ENCODE data around the gene P4HTM. TPM values are rescaled to one million over a fixed set of nuclear protein-coding genes. Genes with fewer than 3 reads are reported as not detected.
"Not testable (repeated sequence)": the region's sequence is repeated elsewhere in the genome, so short reads cannot be mapped to it uniquely, and the experiment has no call there.

The P4HTM gene
- total RNA-seq, 2 experiments from 2014 or later: 44.5 to 50.6 TPM

DNA sequence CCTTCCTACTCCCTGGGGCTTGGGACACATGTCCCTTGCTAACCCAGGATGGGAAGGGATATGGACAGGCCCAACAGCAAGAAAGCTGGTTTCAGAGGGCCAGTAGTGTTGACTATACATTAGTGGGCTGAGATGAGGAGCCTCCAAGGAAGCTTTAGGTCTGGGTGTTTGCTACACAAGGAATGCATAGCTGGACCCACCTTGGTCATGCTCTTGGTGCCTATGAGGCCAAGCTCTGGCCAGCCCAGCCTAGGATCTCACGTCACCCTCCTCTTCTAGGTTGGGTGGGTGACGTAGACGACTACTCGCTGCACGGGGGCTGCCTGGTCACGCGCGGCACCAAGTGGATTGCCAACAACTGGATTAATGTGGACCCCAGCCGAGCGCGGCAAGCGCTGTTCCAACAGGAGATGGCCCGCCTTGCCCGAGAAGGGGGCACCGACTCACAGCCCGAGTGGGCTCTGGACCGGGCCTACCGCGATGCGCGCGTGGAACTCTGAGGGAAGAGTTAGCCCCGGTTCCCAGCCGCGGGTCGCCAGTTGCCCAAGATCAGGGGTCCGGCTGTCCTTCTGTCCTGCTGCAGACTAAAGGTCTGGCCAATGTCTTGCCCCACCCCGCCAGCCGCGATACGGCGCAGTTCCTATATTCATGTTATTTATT, 16.5 kb downstream of the P4HTM start:
- no peak for ATAC-seq
- DNase-seq: no peak
- Mint-ChIP-seq H3K9me3 (ENCODE audit: low read depth) (no peaks in the 10 kb centered on the region), H3K4me3 (peak overlapping the region; percentile 87), H3K27ac (peak overlapping the region; percentile 95), H3K36me3 (peaks cover 2% of the 10 kb centered on the region), H3K4me1 (peaks cover 20% of the 10 kb centered on the region), H3K27me3 (no peaks in the 10 kb centered on the region)
- CTCF ChIA-PET: interaction anchor here (0.7 to 5.6 kb wide), 19 partner anchors 9 to 606 kb away, joined by 3 to 127 read pairs (median 4); partner anchors contain the start of genes ARIH2, DALRD3, IMPDH2 and KLHDC8B

DNA sequence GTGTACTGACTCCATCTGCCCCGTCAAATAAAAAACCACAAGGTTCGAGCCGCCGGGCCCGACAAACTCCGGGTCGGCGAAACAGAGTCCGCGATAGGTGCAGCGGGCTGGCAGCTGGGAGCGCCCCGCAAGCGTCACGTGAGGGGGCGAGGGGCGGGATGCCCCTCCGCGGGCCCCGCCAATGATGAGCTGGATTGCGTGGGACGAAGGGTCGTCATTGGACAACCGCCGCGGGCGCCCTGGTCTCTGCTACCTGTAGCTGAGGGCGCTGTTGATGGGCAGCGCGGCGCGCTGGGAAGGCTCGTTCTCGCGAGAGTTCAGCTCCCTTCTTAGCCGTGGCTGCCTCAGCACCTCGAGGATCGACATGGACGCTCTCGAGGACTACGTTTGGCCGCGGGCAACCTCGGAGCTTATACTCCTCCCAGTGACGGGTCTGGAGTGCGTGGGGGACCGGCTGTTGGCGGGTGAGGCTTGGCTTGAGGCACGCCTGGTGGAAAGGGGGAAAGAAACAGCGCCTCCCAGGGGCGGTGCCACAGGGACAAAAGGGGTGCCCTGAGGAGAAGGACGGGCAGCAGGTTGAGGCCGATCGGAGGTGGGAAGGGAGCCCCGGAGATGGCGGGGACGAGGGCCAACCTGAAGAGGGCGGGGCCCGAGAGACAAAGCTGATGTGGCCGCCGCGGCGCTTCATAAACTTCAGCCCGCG, 17.2 kb downstream of the P4HTM start, which contains the start of gene WDR6:
Gene WDR6 (plus strand): TSS at position 324 of the 703 bp plus-strand sequence. CDS start 41 bp downstream, at position 365.
- peak; percentile 99 for DNase-seq
- peak; percentile 91 for ATAC-seq
- H3K27ac Mint-ChIP-seq: peak within 1 kb of the TSS; percentile 95
- H3K9me3 Mint-ChIP-seq (ENCODE audit: low read depth): no peaks in the 10 kb centered on the region
- H3K36me3 Mint-ChIP-seq: peaks cover 7% of the 10 kb centered on the region
- H3K27me3 Mint-ChIP-seq: no peaks in the 10 kb centered on the region
- H3K4me1 Mint-ChIP-seq: peaks cover 23% of the 10 kb centered on the region
- H3K4me3 Mint-ChIP-seq: peak within 1 kb of the TSS; percentile 87
- CTCF ChIA-PET: interaction anchor here (0.6 to 5.6 kb wide), 20 partner anchors 8 to 606 kb away, joined by 3 to 127 read pairs (median 4); partner anchors contain the start of genes ARIH2, DALRD3, IMPDH2 and KLHDC8B

DNA sequence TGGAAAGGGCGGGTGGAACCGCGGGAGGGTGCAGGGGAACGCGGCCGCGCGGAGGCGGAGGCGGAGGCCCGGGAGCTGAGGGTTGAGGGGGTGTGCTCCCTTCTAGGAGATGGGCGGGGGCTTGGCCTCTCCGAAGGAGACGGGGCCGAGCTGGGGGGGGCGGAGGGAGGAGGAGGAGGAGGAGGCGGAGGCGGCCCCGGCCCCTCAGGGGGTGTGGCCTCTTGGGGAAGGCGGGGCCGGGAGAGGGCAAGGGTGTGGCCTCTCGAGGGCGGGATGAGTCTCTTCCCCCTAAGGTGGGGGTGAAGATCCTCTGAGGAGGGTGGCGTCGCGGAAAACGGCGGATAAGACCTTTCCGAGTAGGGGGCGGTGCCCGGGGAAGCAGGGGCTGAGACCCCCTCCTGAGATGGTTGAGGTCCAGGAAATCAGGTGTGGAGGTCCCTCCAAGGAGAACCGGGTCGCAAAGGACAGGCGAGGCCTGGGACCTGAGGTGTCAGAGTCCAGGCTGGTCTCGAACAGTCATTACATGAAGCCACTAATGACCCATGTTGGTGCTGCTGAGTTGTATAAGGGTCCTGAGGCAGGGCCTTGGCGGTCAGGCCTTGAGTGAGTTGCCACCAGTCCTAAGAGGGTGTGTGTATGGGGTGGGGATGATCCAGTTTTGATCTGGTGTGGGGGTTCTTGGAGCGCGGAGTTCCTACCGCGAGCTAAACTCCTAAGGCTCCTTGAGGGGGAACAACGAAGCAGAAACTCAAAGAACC, 17.9 kb downstream of the P4HTM start:
- Mint-ChIP-seq H3K27ac (peak overlapping the region; percentile 95), H3K36me3 (peaks cover 7% of the 10 kb centered on the region), H3K4me1 (peaks cover 23% of the 10 kb centered on the region), H3K9me3 (ENCODE audit: low read depth) (no peaks in the 10 kb centered on the region), H3K27me3 (no peaks in the 10 kb centered on the region), H3K4me3 (peak overlapping the region; percentile 87)
- DNase-seq (peak; percentile 95), ATAC-seq (peak; percentile 69)
- CTCF ChIA-PET: interaction anchor here (0.9 to 5.6 kb wide), 13 partner anchors 11 to 607 kb away, joined by 3 to 127 read pairs (median 4); partner anchors contain the start of genes ARIH2, DALRD3, NCKIPSD and NDUFAF3

DNA sequence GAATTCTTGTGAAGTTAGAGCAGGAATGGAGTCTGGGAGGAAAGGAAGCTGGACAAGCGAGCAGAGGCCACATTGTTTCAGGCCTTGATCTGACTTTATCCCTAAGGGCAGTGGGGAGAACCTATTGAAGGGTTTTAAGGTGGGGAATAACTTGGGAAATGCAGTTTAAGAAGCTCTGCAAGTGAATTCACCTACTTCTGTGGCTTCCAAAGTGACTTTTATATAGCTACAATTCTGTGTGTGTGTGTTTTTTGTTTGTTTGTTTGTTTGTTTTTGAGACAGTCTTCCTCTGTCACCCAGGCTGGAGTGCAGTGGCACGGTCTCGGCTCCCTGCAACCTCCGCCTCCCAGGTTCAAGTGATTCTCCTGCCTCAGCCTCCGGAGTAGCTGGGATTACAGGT, 18.6 kb downstream of the P4HTM start:
- not testable (repeated sequence) for H3K36me3 Mint-ChIP-seq
- CTCF ChIA-PET: interaction anchor here (1.0 to 5.6 kb wide), 5 partner anchors 11 to 441 kb away, joined by 3 to 127 read pairs (median 15); partner anchors contain the start of genes DALRD3, NDUFAF3, P4HTM and QRICH1

DNA sequence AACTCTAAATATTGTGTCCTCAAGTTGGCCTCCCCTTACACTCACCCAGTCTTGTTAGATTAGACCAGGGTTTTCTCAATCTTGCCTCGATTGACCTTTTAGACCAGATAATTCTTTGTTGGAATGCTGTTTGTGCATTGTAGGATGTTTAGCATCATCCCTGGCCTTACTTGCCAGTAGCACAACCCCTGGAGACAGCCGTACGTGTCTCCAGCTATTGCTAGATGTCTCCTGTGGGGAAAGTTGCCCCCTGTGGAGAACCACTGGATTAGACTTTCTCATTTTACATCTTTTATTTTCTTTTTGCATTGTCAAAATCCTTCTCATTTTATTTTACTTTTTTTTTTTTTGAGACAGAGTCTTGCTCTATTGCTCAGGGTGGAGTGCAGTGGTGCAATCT, 19.4 kb downstream of the P4HTM start:
- Mint-ChIP-seq H3K27ac (peak overlapping the region; percentile 20), H3K4me1 (peaks cover 23% of the 10 kb centered on the region), H3K36me3 (peaks cover 9% of the 10 kb centered on the region), H3K4me3 (no peak overlapping the region), H3K9me3 (ENCODE audit: low read depth) (no peaks in the 10 kb centered on the region), H3K27me3 (no peaks in the 10 kb centered on the region)
- DNase-seq (no peak), ATAC-seq (no peak)
- CTCF ChIA-PET: interaction anchor here (0.8 to 5.6 kb wide), 5 partner anchors 10 to 440 kb away, joined by 3 to 127 read pairs (median 3); partner anchors contain the start of genes DALRD3, NDUFAF3, P4HTM and QRICH1

More for the DNA sequence above, 18.6 kb downstream of the P4HTM start:
- not testable (repeated sequence) for ATAC-seq; H3K9me3 Mint-ChIP-seq (ENCODE audit: low read depth); H3K27me3 Mint-ChIP-seq; DNase-seq
- Mint-ChIP-seq H3K4me1 (peaks cover 23% of the 10 kb centered on the region), H3K4me3 (peak overlapping the region; percentile 87), H3K27ac (peak overlapping the region; percentile 95)

DNA sequence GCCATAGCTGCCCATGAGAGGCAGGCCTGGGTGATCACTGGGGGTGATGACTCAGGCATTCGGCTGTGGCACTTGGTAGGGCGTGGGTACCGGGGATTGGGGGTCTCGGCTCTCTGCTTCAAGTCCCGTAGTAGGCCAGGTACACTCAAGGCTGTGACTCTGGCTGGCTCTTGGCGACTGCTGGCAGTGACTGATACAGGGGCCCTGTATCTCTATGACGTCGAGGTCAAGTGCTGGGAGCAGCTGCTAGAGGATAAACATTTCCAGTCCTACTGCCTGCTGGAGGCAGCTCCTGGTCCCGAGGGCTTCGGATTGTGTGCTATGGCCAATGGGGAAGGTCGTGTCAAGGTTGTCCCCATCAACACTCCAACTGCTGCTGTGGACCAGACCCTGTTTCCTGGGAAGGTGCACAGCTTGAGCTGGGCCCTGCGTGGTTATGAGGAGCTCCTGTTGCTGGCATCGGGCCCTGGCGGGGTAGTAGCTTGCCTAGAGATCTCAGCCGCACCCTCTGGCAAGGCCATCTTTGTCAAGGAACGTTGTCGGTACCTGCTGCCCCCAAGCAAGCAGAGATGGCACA, 22.5 kb downstream of the P4HTM start:
- Mint-ChIP-seq H3K27ac (no peak overlapping the region), H3K9me3 (ENCODE audit: low read depth) (no peaks in the 10 kb centered on the region), H3K36me3 (peaks cover 18% of the 10 kb centered on the region), H3K4me3 (no peak overlapping the region), H3K27me3 (no peaks in the 10 kb centered on the region), H3K4me1 (peaks cover 28% of the 10 kb centered on the region)
- DNase-seq (no peak), ATAC-seq (no peak)
- CTCF ChIA-PET: interaction anchor here (1.4 to 5.4 kb wide), 2 partner anchors 13 to 24 kb away, joined by 3 to 42 read pairs; partner anchors contain the start of gene P4HTM

DNA sequence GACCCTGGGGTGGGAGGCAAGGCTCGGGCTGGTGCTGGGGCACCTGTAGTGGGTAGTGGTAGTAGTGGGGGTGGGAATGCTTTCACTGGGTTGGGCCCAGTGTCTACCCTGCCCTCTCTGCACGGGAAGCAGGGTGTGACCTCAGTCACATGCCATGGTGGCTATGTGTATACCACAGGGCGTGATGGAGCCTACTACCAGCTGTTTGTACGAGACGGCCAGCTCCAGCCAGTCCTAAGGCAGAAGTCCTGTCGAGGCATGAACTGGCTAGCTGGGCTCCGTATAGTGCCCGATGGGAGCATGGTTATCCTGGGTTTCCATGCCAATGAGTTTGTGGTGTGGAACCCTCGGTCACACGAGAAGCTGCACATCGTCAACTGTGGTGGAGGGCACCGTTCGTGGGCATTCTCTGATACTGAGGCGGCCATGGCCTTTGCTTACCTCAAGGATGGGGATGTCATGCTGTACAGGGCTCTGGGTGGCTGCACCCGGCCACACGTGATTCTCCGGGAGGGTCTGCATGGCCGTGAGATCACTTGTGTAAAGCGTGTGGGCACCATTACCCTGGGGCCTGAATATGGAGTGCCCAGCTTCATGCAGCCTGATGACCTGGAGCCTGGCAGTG, 23.2 kb downstream of the P4HTM start:
- Mint-ChIP-seq H3K27me3 (no peaks in the 10 kb centered on the region), H3K27ac (no peak overlapping the region), H3K4me3 (no peak overlapping the region), H3K9me3 (ENCODE audit: low read depth) (no peaks in the 10 kb centered on the region), H3K4me1 (peaks cover 27% of the 10 kb centered on the region), H3K36me3 (peaks cover 17% of the 10 kb centered on the region)
- CTCF ChIA-PET: interaction anchor here (0.6 to 5.4 kb wide), 6 partner anchors 9 to 94 kb away, joined by 3 to 42 read pairs (median 4); partner anchors contain the start of genes ARIH2, NDUFAF3 and P4HTM
- ATAC-seq (no peak), DNase-seq (no peak)

DNA sequence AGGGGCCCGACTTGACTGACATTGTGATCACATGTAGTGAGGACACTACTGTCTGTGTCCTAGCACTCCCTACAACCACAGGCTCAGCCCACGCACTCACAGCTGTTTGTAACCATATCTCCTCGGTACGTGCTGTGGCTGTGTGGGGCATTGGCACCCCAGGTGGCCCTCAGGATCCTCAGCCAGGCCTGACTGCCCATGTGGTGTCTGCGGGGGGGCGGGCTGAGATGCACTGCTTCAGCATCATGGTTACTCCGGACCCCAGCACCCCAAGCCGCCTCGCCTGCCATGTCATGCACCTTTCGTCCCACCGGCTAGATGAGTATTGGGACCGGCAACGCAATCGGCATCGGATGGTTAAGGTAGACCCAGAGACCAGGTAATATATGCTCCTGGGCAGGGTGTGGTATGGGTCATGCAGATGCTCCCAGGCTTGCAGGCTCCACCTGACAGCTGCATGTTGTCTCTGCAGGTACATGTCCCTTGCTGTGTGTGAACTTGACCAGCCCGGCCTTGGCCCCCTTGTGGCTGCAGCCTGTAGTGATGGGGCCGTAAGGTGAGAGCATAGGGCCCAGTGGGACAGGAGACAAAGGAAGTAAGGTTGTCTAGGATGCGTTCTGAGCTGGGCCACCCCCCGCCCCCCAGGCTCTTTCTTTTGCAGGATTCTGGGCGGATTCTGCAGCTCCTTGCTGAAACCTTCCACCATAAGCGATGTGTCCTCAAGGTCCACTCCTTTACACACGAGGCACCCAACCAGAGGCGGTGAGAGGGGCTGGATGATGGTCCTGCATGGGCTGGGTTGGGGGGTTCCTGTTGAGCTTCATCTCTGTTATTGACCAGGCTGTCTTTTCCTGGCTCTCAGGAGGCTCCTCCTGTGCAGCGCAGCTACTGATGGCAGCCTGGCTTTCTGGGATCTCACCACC, 24.0 kb downstream of the P4HTM start:
- H3K27ac Mint-ChIP-seq: no peak overlapping the region
- H3K27me3 Mint-ChIP-seq: no peaks in the 10 kb centered on the region

DNA sequence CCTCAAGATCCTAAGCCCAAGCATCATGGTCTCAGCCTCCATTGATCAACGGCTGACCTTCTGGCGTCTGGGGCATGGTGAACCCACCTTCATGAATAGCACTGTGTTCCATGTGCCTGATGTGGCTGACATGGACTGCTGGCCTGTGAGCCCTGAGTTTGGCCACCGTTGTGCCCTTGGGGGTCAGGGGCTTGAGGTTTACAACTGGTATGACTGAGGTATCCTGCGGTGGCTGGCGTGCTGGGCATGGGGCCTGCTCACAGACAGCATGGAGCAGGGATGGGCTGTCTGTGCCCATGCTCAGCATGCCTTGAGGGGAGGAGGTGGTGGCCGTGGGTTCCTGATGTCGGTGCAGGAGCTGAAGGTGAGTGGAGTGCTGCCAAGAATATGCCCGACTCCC, 25.0 kb downstream of the P4HTM start:
- H3K27ac Mint-ChIP-seq: no peak overlapping the region
- peaks cover 28% of the 10 kb centered on the region for H3K4me1 Mint-ChIP-seq
- no peak overlapping the region for H3K4me3 Mint-ChIP-seq
- CTCF ChIA-PET: interaction anchor here (0.8 to 5.4 kb wide), 4 partner anchors 8 to 27 kb away, joined by 3 to 42 read pairs (median 4); partner anchors contain the start of genes P4HTM and WDR6
- H3K36me3 Mint-ChIP-seq: peaks cover 20% of the 10 kb centered on the region
- ATAC-seq (no peak), DNase-seq (no peak)
- no peaks in the 10 kb centered on the region for H3K27me3 Mint-ChIP-seq
- no peaks in the 10 kb centered on the region for H3K9me3 Mint-ChIP-seq (ENCODE audit: low read depth)

More for the DNA sequence above, 24.0 kb downstream of the P4HTM start:
- CTCF ChIA-PET: interaction anchor here (0.6 to 5.4 kb wide), 6 partner anchors 8 to 95 kb away, joined by 3 to 42 read pairs (median 4); partner anchors contain the start of genes ARIH2, NDUFAF3 and P4HTM
- DNase-seq: peak; percentile 68
- H3K36me3 Mint-ChIP-seq: peaks cover 20% of the 10 kb centered on the region
- peaks cover 25% of the 10 kb centered on the region for H3K4me1 Mint-ChIP-seq
- H3K4me3 Mint-ChIP-seq: no peak overlapping the region
- ATAC-seq: peak; percentile 24
- no peaks in the 10 kb centered on the region for H3K9me3 Mint-ChIP-seq (ENCODE audit: low read depth)

DNA sequence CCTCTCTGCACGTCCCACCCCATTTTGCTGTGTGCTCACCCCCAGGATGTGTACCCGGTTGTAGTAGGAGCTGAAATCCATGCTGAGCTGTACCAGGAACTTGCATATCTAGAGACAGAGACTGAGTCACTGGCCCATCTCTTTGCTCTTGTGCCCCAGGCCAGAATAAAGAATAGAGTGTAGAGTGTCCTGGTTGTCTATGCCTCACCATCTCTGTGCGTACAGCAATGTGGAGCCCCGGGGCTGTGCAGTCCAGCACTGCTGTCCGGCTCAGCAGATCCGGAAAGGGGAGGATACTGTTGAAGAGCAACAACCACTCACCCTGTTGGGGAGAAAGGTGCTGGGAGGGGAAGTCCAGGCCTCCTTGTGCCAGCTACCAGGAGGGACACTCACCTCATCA, 25.7 kb downstream of the P4HTM start:
- Mint-ChIP-seq H3K36me3 (peaks cover 20% of the 10 kb centered on the region), H3K27ac (no peak overlapping the region), H3K9me3 (ENCODE audit: low read depth) (no peaks in the 10 kb centered on the region), H3K27me3 (no peaks in the 10 kb centered on the region), H3K4me1 (peaks cover 32% of the 10 kb centered on the region), H3K4me3 (no peak overlapping the region)
- DNase-seq: no peak
- CTCF ChIA-PET: interaction anchor here (0.8 to 1.3 kb wide), 2 partner anchors 9 to 28 kb away, joined by 3 to 4 read pairs; partner anchors contain the start of gene WDR6
- ATAC-seq: no peak

Measured in activated CD8-positive, alpha-beta memory T cell treated with anti-CD3 and anti-CD28 coated beads, Interleukin-2, amount 10 ng/mL, durations not matched to agents 7 days and 5 days (primary cell).